ENCODE results near the gene TRIM29. TPM values are rescaled to one million over a fixed set of nuclear protein-coding genes. Genes with fewer than 3 reads are reported as not detected.

Gene TRIM29
- total and polyA plus RNA-seq, 2 experiments from 2014 or later: 0.28 TPM; not detected in 1

GRCh38 chr11:120091701-120092100 lies 46.2 kb downstream of the TRIM29 start (continued):
- TF ChIP-seq ZNF331 (CRISPR knock-in tag; IDR thresholded peaks at IDR 0.05; ENCODE audit: low read depth): no peak
- TF ChIP-seq ETS1 (IDR thresholded peaks at IDR 0.05): no peak

GRCh38 chr11:120091121-120091520 lies 46.8 kb downstream of the TRIM29 start:
- H3K9me3 Mint-ChIP-seq: peaks cover 6% of the 10 kb centered on the region
- Histone ChIP-seq H3K27me3 (ENCODE audit: insufficient read depth) (no peaks in the 10 kb centered on the region), H3K36me3 (ENCODE audit: insufficient read depth) (no peaks in the 10 kb centered on the region; the same call in 1 of the 2 replicates), H3K9me2 (ENCODE audit: insufficient read depth) (0 out of 2 replicates have a peak, but pooled peaks cover 5% of the 10 kb centered on the region), H3K27ac (ENCODE audit: low read depth) (no peak overlapping the region), H2AFZ (no peak overlapping the region), H3K79me2 (replicated peaks; ENCODE audit: insufficient read depth) (no peaks in the 10 kb centered on the region), H3K4me3 (no peak overlapping the region), H4K20me1 (replicated peaks; ENCODE audit: insufficient read depth) (no peaks in the 10 kb centered on the region), H3K4me2 (no peak overlapping the region), H3F3A (replicated peaks; ENCODE audit: low read depth) (no peaks in the 10 kb centered on the region), H3K4me1 (ENCODE audit: insufficient read depth) (no peaks in the 10 kb centered on the region)
- peaks cover 11% of the 10 kb centered on the region for H3K4me1 Mint-ChIP-seq
- H3K36me3 Mint-ChIP-seq (ENCODE audit: low read depth): peaks cover 8% of the 10 kb centered on the region; the same call in 2 of the 3 replicates
- DNase-seq (ENCODE audit: low spot score) (no peak), ATAC-seq (no peak)
- TF ChIP-seq EZH2phosphoT487 (IDR thresholded peaks at IDR 0.05; ENCODE audit: unreplicated experiment) (no peak), CTCF (conservative IDR thresholded peaks at IDR 0.05; ENCODE audit: low read depth in 2 of 2) (no peak), NANOG (IDR thresholded peaks at IDR 0.05; ENCODE audit: borderline replicate concordance) (no peak), ETS1 (IDR thresholded peaks at IDR 0.05) (no peak), ZNF114 (CRISPR knock-in tag; IDR thresholded peaks at IDR 0.05) (no peak), ZNF331 (CRISPR knock-in tag; IDR thresholded peaks at IDR 0.05; ENCODE audit: low read depth) (no peak), ZNF462 (CRISPR knock-in tag; IDR thresholded peaks at IDR 0.05) (no peak), JUNB (IDR thresholded peaks at IDR 0.05; ENCODE audit: unreplicated experiment) (no peak), REST (IDR thresholded peaks at IDR 0.05; ENCODE audit: unreplicated experiment) (no peak), STAT1 (IDR thresholded peaks at IDR 0.05; ENCODE audit: unreplicated experiment) (no peak)
- no peak overlapping the region for H3K27ac Mint-ChIP-seq
- H3K27me3 Mint-ChIP-seq (ENCODE audit: insufficient read depth, low read depth, poor library complexity): peaks cover 13% of the 10 kb centered on the region
- H3K4me3 Mint-ChIP-seq: no peak overlapping the region
